Activated CD8-positive, alpha-beta memory T cell treated with anti-CD3 and anti-CD28 coated beads, Interleukin-2, amount 50 U/mL, for 24 hours (primary cell): ENCODE data around the gene CADPS2.
"Not testable (repeated sequence)": the region's sequence is repeated elsewhere in the genome, so short reads cannot be mapped to it uniquely, and the experiment has no call there.

ENCODE experiments used
- DNase-seq: peaks from one replicate; pipeline ENCODE4 v3.0.0-alpha.2; 2020; ENCODE audit errors: extremely low read depth

The CADPS2 gene

GRCh38 chr7:122298618-122299017, 587.6 kb downstream of the CADPS2 start:
- DNase-seq: no peak

GRCh38 chr7:122298131-122298530, 588.1 kb downstream of the CADPS2 start:
- DNase-seq: no peak

GRCh38 chr7:122291189-122291588, 595.1 kb downstream of the CADPS2 start:
- DNase-seq: no peak

- DNase-seq: no peak
Observed at GRCh38 chr7:122290476-122290875, 595.8 kb downstream of the CADPS2 start.

DNA sequence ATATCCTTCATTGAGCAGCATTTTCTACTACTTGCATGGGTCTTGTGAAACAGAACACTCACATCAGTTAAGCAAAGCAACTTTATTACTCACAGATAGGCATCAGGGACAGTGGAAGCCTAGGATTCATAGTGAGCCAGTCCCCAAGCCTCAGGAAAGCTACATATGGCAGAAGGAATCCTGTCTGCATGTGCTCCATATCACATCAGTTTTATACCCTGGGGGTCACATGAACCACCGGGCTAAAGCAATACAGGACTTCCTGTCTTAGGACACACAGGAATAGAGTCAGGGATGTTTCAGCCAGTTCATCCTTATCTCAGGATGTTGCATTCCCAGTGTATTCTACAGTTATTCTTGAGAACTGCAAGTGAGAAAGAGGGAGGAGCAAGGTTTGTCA, 596.8 kb downstream of the CADPS2 start:
- DNase-seq: no peak

- not testable (repeated sequence) for DNase-seq
Observed at GRCh38 chr7:122284608-122285007, 601.7 kb downstream of the CADPS2 start.

GRCh38 chr7:122273117-122273516, 613.1 kb downstream of the CADPS2 start:
- DNase-seq: no peak

- no peak for DNase-seq
Observed at GRCh38 chr7:122269241-122269640, 617.0 kb downstream of the CADPS2 start.
